ENCODE results near the gene QRSL1.

GRCh38 chr6:106637051-106637716, 7.8 kb downstream of the QRSL1 start:
- no peak for TF ChIP-seq CTCF (IDR thresholded peaks at IDR 0.05)
- TF ChIP-seq PBX3 (IDR thresholded peaks at IDR 0.05) = no peak
- no peak for TF ChIP-seq NFIC (IDR thresholded peaks at IDR 0.05; ENCODE audit: borderline replicate concordance)
- no peak for TF ChIP-seq USF2 (IDR thresholded peaks at IDR 0.05; ENCODE audit: borderline replicate concordance, low read depth, low read length)
- no peak for TF ChIP-seq SMC3 (IDR thresholded peaks at IDR 0.05; ENCODE audit: low read depth, low read length)
- no peak for TF ChIP-seq RCOR1 (IDR thresholded peaks at IDR 0.05; ENCODE audit: low read length)
- TF ChIP-seq SIN3A (IDR thresholded peaks at IDR 0.05; ENCODE audit: borderline replicate concordance, low read depth, low read length) = no peak
- TF ChIP-seq POLR2AphosphoS5 (IDR thresholded peaks at IDR 0.05; ENCODE audit: low read depth, low read length) = no peak
- no peak for TF ChIP-seq FOXJ3 (CRISPR knock-in tag; IDR thresholded peaks at IDR 0.05)
- TF ChIP-seq TAF1 (IDR thresholded peaks at IDR 0.05; ENCODE audit: borderline replicate concordance, low read depth, low read length) = no peak
- TF ChIP-seq FOXM1 (IDR thresholded peaks at IDR 0.05; ENCODE audit: low read depth) = no peak
- TF ChIP-seq EP300 (IDR thresholded peaks at IDR 0.05; ENCODE audit: borderline replicate concordance in 1 of 2, low read depth in 1 of 2, low read length in 1 of 2) = no peak
- no peak for TF ChIP-seq REST (IDR thresholded peaks at IDR 0.05; ENCODE audit: low read depth, low read length)
- TF ChIP-seq MAX (IDR thresholded peaks at IDR 0.05; ENCODE audit: low read depth) = no peak

Data from SK-N-SH (cell line).